OCI-LY7 (cell line): ENCODE results near the gene ANLN. TPM values are rescaled to one million over a fixed set of nuclear protein-coding genes. Genes with fewer than 3 reads are reported as not detected.
"Not testable (repeated sequence)": the region's sequence is repeated elsewhere in the genome, so short reads cannot be mapped to it uniquely, and the experiment has no call there.

Experiments used
- BruUV-seq: library from RNA; stranded (reverse); fragments of 400-500 nt; replicated peaks from 2 replicates; lab custom pipeline; 2021; lab: Mats Ljungman, UMichigan
- CTCF ChIA-PET: fragments of 300-600 bp; sonication (Branson Sonifier 250); formaldehyde crosslinking; loops from one replicate; lab custom pipeline; 2022; ENCODE audit warnings: antibody characterized with exemption; ENCODE audit not compliant: unreplicated experiment; lab: Charles Lee
- POLR2A ChIA-PET: fragments of 300-600 bp; sonication (Branson Sonifier 250); formaldehyde crosslinking; loops from one replicate; lab custom pipeline; 2022; ENCODE audit warnings: antibody characterized with exemption; lab: Charles Lee
- DNase-seq: peaks from one replicate; pipeline ENCODE4 v3.0.0-alpha.2; 2015; ENCODE audit warnings: low spot score
- H2AFZ ChIP-seq: fragments of 200-600 bp; sonication (generic), shearing (Covaris generic); 2 replicates; pipeline ENCODE4 v1.6.1; 2014; ENCODE audit warnings: mild to moderate bottlenecking, antibody characterized with exemption, low read length, moderate library complexity
- H3K27ac ChIP-seq: fragments of 200-600 bp; sonication (generic); 2 replicates; pipeline ENCODE4 v1.5.1; 2014; ENCODE audit warnings: mixed run types, low read depth, mild to moderate bottlenecking, moderate library complexity, low read length, inconsistent platforms; ENCODE audit not compliant: poor library complexity, severe bottlenecking
- H3K36me3 ChIP-seq: fragments of 200-600 bp; sonication (generic); 2 replicates; pipeline ENCODE4 v1.6.1; 2014; ENCODE audit warnings: mild to moderate bottlenecking, antibody characterized with exemption, low read length, moderate library complexity, mixed read lengths; ENCODE audit not compliant: insufficient read depth
- H3K4me1 ChIP-seq: fragments of 200-600 bp; sonication (generic); 2 replicates; pipeline ENCODE4 v1.5.1; 2014; ENCODE audit warnings: mild to moderate bottlenecking, low read length; ENCODE audit not compliant: insufficient read depth, poor library complexity, severe bottlenecking
- H3K4me2 ChIP-seq: fragments of 200-600 bp; sonication (generic); 2 replicates; pipeline ENCODE4 v1.6.1; 2014; ENCODE audit warnings: mild to moderate bottlenecking, low read length
- H3K4me3 ChIP-seq: fragments of 200-600 bp; sonication (generic); 2 replicates; pipeline ENCODE4 v1.5.1; 2014; ENCODE audit warnings: mild to moderate bottlenecking, low read depth, low read length; ENCODE audit not compliant: poor library complexity, severe bottlenecking
- H3K79me2 ChIP-seq: fragments of 200-600 bp; sonication (generic); 2 replicates; pipeline ENCODE4 v1.6.1; 2016; ENCODE audit warnings: low read depth, mild to moderate bottlenecking, low read length, moderate library complexity, mixed read lengths; ENCODE audit not compliant: insufficient read depth
- H3K9me2 ChIP-seq: fragments of 200-600 bp; sonication (generic); 2 replicates; pipeline ENCODE4 v1.6.1; 2016; ENCODE audit warnings: mild to moderate bottlenecking, low read length, mixed read lengths; ENCODE audit not compliant: insufficient read depth
- H3K9me3 ChIP-seq: fragments of 200-600 bp; sonication (generic); 2 replicates; pipeline ENCODE4 v1.6.1; 2014; ENCODE audit warnings: mild to moderate bottlenecking, mixed run types, low read length, mixed read lengths
- H4K20me1 ChIP-seq: fragments of 200-600 bp; sonication (generic); 2 replicates; pipeline ENCODE4 v1.6.1; 2014; ENCODE audit warnings: mild to moderate bottlenecking, antibody characterized with exemption, low read length, moderate library complexity, mixed read lengths; ENCODE audit not compliant: insufficient read depth
- CTCF ChIP-seq: fragments of 200-600 bp; sonication (generic); conservative IDR thresholded peaks from 2 replicates; pipeline ENCODE4 v1.5.1; 2014; ENCODE audit warnings: mild to moderate bottlenecking, antibody characterized with exemption, low read length, moderate library complexity, mixed read lengths
- EZH2phosphoT487 ChIP-seq: fragments of 200-600 bp; sonication (generic); IDR thresholded peaks from 2 replicates; pipeline ENCODE4 v1.6.1; 2018; ENCODE audit warnings: low read depth, borderline replicate concordance, mild to moderate bottlenecking, mixed run types, antibody characterized with exemption, low read length, moderate library complexity, mixed read lengths
- intact Hi-C: fragments of 100-400 bp; cut with micrococcal nuclease; formaldehyde crosslinking; loops from one replicate; pipeline ENCODE4 v1.10.0; 2022; ENCODE audit not compliant: unreplicated experiment
- total RNA-seq, 2 experiments: library from RNA; depleted of rRNA in 1 of 2; stranded (reverse); fragments of >200 nt in 1 of 2; shearing (Covaris generic) in 1 of 2; gene quantifications; 2 replicates each; pipeline ENCODE4 v1.2.3, GENCODE V29; 2014 to 2022

Gene ANLN
- total RNA-seq, 2 experiments from 2014 or later, result 56.5 to 71.0 TPM

GRCh38 chr7:36484265-36484664 lies 94.6 kb downstream of the ANLN start:
- no TSS peak for BruUV-seq
- H4K20me1 ChIP-seq, result no peaks in the 10 kb centered on the region
- H2AFZ ChIP-seq, result no peak overlapping the region
- no peaks in the 10 kb centered on the region for H3K9me2 ChIP-seq
- TF ChIP-seq CTCF (no peak), EZH2phosphoT487 (no peak)
- no peak for DNase-seq
- H3K4me1 ChIP-seq, result no peaks in the 10 kb centered on the region
- CTCF ChIA-PET, result no interaction called here
- H3K4me2 ChIP-seq, result no peak overlapping the region
- no peaks in the 10 kb centered on the region for H3K9me3 ChIP-seq
- no peak overlapping the region for H3K4me3 ChIP-seq
- POLR2A ChIA-PET, result no interaction called here
- no peak overlapping the region for H3K27ac ChIP-seq
- H3K79me2 ChIP-seq, result no peaks in the 10 kb centered on the region
- intact Hi-C loops, result no loop called here
- H3K36me3 ChIP-seq, result no peaks in the 10 kb centered on the region

- no peak for TF ChIP-seq EZH2phosphoT487
- TF ChIP-seq CTCF, result no peak
- H4K20me1 ChIP-seq, result no peaks in the 10 kb centered on the region
- H3K36me3 ChIP-seq, result no peaks in the 10 kb centered on the region
- no peaks in the 10 kb centered on the region for H3K9me3 ChIP-seq
- no peak overlapping the region for H3K27ac ChIP-seq
- DNase-seq, result no peak
- CTCF ChIA-PET, result no interaction called here
- H3K4me1 ChIP-seq, result no peaks in the 10 kb centered on the region
- H3K4me2 ChIP-seq, result no peak overlapping the region
- intact Hi-C loops, result loop anchor here (5.0 kb wide), 2 partner anchors 186 to 696 kb away; no protein-coding TSS in a partner anchor
- no peak overlapping the region for H2AFZ ChIP-seq
- POLR2A ChIA-PET, result no interaction called here
- no peaks in the 10 kb centered on the region for H3K9me2 ChIP-seq
- no TSS peak for BruUV-seq
- H3K79me2 ChIP-seq, result no peaks in the 10 kb centered on the region
- no peak overlapping the region for H3K4me3 ChIP-seq
Observed at GRCh38 chr7:36486336-36486735, 96.7 kb downstream of the ANLN start.

GRCh38 chr7:36487756-36488336 lies 98.2 kb downstream of the ANLN start:
- Histone ChIP-seq H3K9me3 (no peaks in the 10 kb centered on the region), H2AFZ (no peak overlapping the region), H3K27ac (no peak overlapping the region), H3K36me3 (no peaks in the 10 kb centered on the region), H3K4me2 (no peak overlapping the region), H4K20me1 (no peaks in the 10 kb centered on the region), H3K4me1 (no peaks in the 10 kb centered on the region), H3K79me2 (no peaks in the 10 kb centered on the region), H3K4me3 (no peak overlapping the region), H3K9me2 (no peaks in the 10 kb centered on the region)
- ChIA-PET POLR2A (interaction anchor here (0.6 to 1.3 kb wide), 4 partner anchors 488 to 983 kb away, joined by 3 read pairs; no protein-coding TSS in a partner anchor), CTCF (no interaction called here)
- BruUV-seq, result no TSS peak
- intact Hi-C loops, result loop anchor here (5.0 kb wide), 2 partner anchors 184 to 694 kb away; no protein-coding TSS in a partner anchor
- TF ChIP-seq EZH2phosphoT487, result no peak
- TF ChIP-seq CTCF, result peak; percentile 78
- peak; percentile 39 for DNase-seq

GRCh38 chr7:36488672-36489071 lies 99.0 kb downstream of the ANLN start:
- POLR2A ChIA-PET, H3K4me2 ChIP-seq, H2AFZ ChIP-seq, H3K4me3 ChIP-seq, H3K4me1 ChIP-seq, BruUV-seq, H3K9me3 ChIP-seq, H3K9me2 ChIP-seq, H3K27ac ChIP-seq, DNase-seq, H3K79me2 ChIP-seq, H4K20me1 ChIP-seq, H3K36me3 ChIP-seq: not testable (repeated sequence)
- CTCF ChIA-PET, result interaction anchor here (0.6 kb wide), 1 partner anchor 226 kb away, joined by 3 read pairs; no protein-coding TSS in a partner anchor
- intact Hi-C loops, result loop anchor here (5.0 kb wide), 2 partner anchors 184 to 694 kb away; no protein-coding TSS in a partner anchor
